GM15510 (cell line): ENCODE data around the gene DEF6.

Experiments
- POLR2A ChIP-seq: IDR thresholded peaks from 3 replicates; pipeline ENCODE4 v1.6.1; 2011; ENCODE audit warnings: borderline replicate concordance; ENCODE audit not compliant: insufficient read length; ENCODE audit errors: extremely low read depth

The DEF6 gene

DNA sequence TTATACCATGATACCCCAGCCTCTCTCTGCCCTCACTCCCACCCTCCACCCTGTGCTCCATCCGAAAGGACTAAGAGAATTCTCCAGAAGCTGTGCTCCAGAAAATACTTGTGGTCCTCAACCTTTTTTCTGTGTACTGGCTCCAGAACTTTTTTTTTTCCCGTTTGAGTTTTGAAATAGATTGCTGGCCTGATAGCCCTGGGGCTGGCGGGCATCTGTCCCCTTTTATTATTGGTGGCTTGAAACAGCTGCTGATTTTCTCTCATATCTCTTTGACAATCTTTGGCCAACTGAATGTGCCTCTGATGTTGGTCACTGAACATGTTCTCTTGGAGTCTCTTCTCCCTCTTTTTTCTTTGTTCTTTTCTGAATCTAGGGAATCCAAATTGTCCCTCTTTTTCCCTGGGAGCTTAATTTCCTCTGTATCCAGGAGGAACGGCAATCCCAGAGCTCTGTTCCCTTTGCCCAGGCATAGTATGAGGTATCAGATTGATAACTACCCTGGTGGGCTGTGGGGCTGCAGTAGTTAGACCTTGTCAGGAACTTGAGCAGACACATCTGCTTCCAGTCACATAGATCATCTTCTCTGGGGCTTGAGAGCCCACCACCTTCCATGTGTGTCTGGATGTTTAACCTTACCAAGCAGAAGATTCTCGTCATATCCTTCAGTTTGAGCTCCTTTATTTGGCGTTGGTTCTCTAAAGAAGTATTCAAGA is 46.4 kb downstream of the DEF6 start:
- no peak for TF ChIP-seq POLR2A

- TF ChIP-seq POLR2A = no peak
Observed at GRCh38 chr6:35351422-35351821, 53.8 kb downstream of the DEF6 start.

DNA sequence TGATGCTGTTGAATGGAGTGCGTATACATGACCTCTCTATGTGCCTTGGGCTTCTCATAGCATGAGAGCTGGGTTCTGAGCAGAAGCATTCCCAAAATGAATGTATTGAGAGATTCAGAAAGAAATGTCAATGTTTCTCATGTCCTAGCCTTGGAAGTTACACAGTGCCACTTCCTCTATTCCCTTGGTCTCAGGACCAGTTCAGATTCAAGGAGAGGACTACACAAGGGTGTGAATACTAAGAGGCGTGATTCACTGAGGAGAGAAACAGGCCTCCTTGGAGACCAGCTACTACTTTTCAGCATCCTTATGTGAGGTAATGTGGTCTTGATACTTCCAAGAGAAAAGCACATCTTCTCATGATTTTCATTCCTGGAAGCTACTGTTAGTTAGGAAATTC is 55.1 kb downstream of the DEF6 start:
- TF ChIP-seq POLR2A = no peak

GRCh38 chr6:35354361-35355135 is 56.9 kb downstream of the DEF6 start:
- TF ChIP-seq POLR2A = no peak

- TF ChIP-seq POLR2A = no peak
Observed at GRCh38 chr6:35356391-35356790, 58.8 kb downstream of the DEF6 start.

DNA sequence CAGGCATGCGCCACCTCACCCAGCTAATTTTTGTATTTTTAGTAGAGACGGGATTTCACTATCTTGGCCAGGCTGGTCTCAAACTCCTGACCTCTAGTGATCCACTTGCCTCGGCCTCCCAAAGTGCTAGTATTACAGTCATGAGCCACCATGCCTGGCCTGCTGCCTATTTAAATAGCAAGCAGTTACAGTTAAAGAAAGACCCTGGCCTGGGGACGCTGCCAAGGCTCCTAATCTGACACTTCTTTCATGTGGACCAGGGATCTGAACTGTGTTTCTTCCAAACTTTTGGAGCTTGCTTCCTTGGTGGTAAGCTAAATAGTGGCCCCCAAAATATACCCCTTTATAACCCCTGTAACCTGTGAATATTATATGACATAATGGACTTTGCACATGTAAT is 60.1 kb downstream of the DEF6 start:
- TF ChIP-seq POLR2A = no peak

DNA sequence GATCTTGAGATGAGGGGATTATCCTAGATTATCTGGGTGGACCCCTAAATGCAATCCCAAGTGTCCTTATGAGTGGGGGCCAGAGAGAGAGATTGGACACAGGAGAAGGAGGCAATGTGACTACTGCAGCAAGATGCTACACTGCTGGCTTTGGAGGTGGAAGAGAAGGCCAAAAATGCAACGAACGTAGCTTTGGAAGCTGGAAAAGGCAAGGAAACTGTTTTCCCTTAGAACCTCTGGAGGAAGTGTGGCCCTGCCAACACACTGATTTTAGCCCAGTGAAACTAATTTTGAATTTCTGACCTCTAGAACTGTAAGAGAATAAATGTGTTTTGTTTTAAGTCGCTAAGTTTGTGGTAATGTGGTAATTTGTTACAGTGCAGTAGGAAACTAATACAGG is 60.5 kb downstream of the DEF6 start:
- TF ChIP-seq POLR2A = no peak

DNA sequence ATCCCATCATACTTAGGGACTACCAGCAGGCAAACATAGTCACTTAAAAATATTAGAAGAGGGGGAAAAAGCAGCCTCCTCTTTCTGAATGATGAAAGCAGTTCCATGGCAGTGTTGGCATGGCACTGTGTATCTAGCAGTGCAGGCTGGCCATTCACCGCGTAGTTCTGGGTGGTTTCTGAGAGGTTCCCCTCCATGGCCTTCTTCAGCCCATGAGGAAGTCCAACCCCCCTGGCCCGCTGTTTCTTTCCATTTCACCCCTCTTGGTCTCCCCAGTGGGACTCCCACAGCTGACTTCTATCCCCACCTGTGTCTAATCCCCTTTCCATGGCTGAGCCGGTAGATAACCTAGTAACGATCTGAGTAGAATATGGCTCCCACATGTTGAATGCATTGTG is 61.7 kb downstream of the DEF6 start:
- no peak for TF ChIP-seq POLR2A

- TF ChIP-seq POLR2A = no peak
Observed at GRCh38 chr6:35359744-35360348, 62.2 kb downstream of the DEF6 start.

GRCh38 chr6:35360349-35361138 is 62.9 kb downstream of the DEF6 start:
- no peak for TF ChIP-seq POLR2A

GRCh38 chr6:35362200-35362599 is 64.6 kb downstream of the DEF6 start:
- no peak for TF ChIP-seq POLR2A

DNA sequence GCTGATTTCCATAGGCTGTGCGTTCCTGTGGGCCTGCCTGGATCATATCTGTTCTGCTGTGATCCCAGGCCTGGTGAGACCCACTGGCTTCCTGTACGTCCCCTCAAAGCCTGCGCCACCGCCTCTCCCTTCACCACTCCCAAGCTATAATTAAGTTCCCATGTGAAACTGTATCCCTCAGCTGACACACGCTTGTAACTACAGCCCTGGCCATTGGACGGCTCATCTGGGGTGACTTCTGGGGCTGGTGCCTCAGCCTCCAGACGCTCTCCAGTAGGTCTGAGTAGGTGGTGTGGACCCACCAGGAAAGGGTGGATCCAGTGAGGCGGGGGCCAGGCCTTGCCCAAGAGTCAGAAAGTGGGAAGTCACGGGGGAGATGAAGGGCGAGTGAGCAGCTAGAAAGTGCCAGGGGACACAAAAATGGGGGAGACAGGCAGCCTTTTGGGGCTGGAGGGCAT is 65.7 kb downstream of the DEF6 start:
- no peak for TF ChIP-seq POLR2A

- no peak for TF ChIP-seq POLR2A
Observed at GRCh38 chr6:35365594-35366203, 68.1 kb downstream of the DEF6 start.

GRCh38 chr6:35366204-35366596 is 68.6 kb downstream of the DEF6 start:
- TF ChIP-seq POLR2A = no peak

- TF ChIP-seq POLR2A = no peak
Observed at GRCh38 chr6:35367646-35368037, 70.0 kb downstream of the DEF6 start.
